IMR-90 (cell line): Measurements from ENCODE around the gene CKLF. TPM values are rescaled to one million over a fixed set of nuclear protein-coding genes. Genes with fewer than 3 reads are reported as not detected.

Source experiments
- ATAC-seq: fragments of 200-7000 bp; cut with Tn5 transposase; 2 replicates; pipeline ENCODE4 v1.9.1; 2020; ENCODE audit warnings: low read depth, mild to moderate bottlenecking, moderate library complexity
- BruUV-seq: library from RNA; stranded (reverse); fragments of 400-500 nt; replicated peaks from 2 replicates; lab custom pipeline; 2021; lab: Mats Ljungman, UMichigan
- CTCF ChIA-PET: fragments of 300-600 bp; formaldehyde crosslinking; extraction: SDS; loops from one replicate; lab custom pipeline; 2021; ENCODE audit warnings: antibody characterized with exemption; lab: Yijun Ruan, JAX
- POLR2A ChIA-PET: fragments of 300-600 bp; sonication (Branson Sonifier 250); formaldehyde crosslinking; loops from one replicate; lab custom pipeline; 2022; ENCODE audit warnings: antibody characterized with exemption; ENCODE audit not compliant: unreplicated experiment; lab: Charles Lee
- DNase-seq: peaks from one replicate; pipeline ENCODE4 v3.0.0; 2013
- H2AFZ ChIP-seq: replicated peaks from 2 replicates; pipeline ENCODE3; 2013; ENCODE audit warnings: low read length, mild to moderate bottlenecking; ENCODE audit not compliant: poor library complexity
- H2AK5ac ChIP-seq: 2 replicates; pipeline ENCODE4 v1.6.1; 2013; ENCODE audit warnings: low read depth, low read length, inconsistent platforms
- H2AK9ac ChIP-seq: replicated peaks from 2 replicates; pipeline ENCODE3; 2013; ENCODE audit warnings: mild to moderate bottlenecking, low read depth, low read length, moderate library complexity; ENCODE audit not compliant: poor library complexity
- H2BK120ac ChIP-seq: 2 replicates; pipeline ENCODE4 v1.6.1; 2013; ENCODE audit warnings: low read depth, low read length, inconsistent platforms
- H2BK15ac ChIP-seq: 3 replicates; pipeline ENCODE4 v1.6.1; 2013; ENCODE audit warnings: low read depth, low read length, inconsistent platforms
- H2BK20ac ChIP-seq: 2 replicates; pipeline ENCODE4 v1.6.1; 2013; ENCODE audit warnings: low read depth, mild to moderate bottlenecking, inconsistent platforms, low read length, moderate library complexity
- H2BK5ac ChIP-seq: 2 replicates; pipeline ENCODE4 v1.6.1; 2013; ENCODE audit warnings: mild to moderate bottlenecking, low read depth, low read length, inconsistent platforms; ENCODE audit not compliant: poor library complexity, severe bottlenecking
- H3K14ac ChIP-seq: replicated peaks from 2 replicates; pipeline ENCODE4 v1.6.1; 2013; ENCODE audit warnings: low read depth, low read length, inconsistent platforms
- H3K18ac ChIP-seq: 2 replicates; pipeline ENCODE4 v1.6.1; 2013; ENCODE audit warnings: low read depth, low read length, control low read depth
- H3K23ac ChIP-seq: 2 replicates; pipeline ENCODE4 v1.6.1; 2013; ENCODE audit warnings: low read depth, low read length, inconsistent platforms
- H3K27ac ChIP-seq: 2 replicates; pipeline ENCODE4 v1.5.1; 2013; ENCODE audit warnings: mild to moderate bottlenecking, control low read depth, low read length; ENCODE audit not compliant: insufficient read depth
- H3K27me3 ChIP-seq: 2 replicates; pipeline ENCODE4 v1.6.1; 2013; ENCODE audit warnings: low read length; ENCODE audit not compliant: control insufficient read depth, insufficient read depth
- H3K36me3 ChIP-seq: 2 replicates; pipeline ENCODE4 v1.6.1; 2013; ENCODE audit warnings: low read length, mixed read lengths; ENCODE audit not compliant: control insufficient read depth, insufficient read depth
- H3K4ac ChIP-seq: 2 replicates; pipeline ENCODE4 v1.6.1; 2013; ENCODE audit warnings: low read depth, low read length, inconsistent platforms
- H3K4me1 ChIP-seq: 2 replicates; pipeline ENCODE4 v1.6.1; 2013; ENCODE audit warnings: low read length, mixed read lengths; ENCODE audit not compliant: control insufficient read depth, insufficient read depth
- H3K4me2 ChIP-seq: 2 replicates; pipeline ENCODE4 v1.6.1; 2013; ENCODE audit warnings: low read depth, mild to moderate bottlenecking, control low read depth, low read length, moderate library complexity
- H3K4me3 ChIP-seq: 2 replicates; pipeline ENCODE4 v1.5.1; 2013; ENCODE audit warnings: low read depth, mild to moderate bottlenecking, control low read depth, low read length, moderate library complexity; ENCODE audit not compliant: insufficient read depth
- H3K56ac ChIP-seq: 2 replicates; pipeline ENCODE4 v1.6.1; 2013; ENCODE audit warnings: low read length, inconsistent platforms; ENCODE audit not compliant: insufficient read depth; ENCODE audit errors: extremely low read depth
- H3K79me1 ChIP-seq, 2 experiments: 2 replicates each; pipeline ENCODE4 v1.6.1; 2013; ENCODE audit warnings: low read length in 2 of 2, inconsistent platforms in 1 of 2, low read depth in 1 of 2
- H3K9ac ChIP-seq: 2 replicates; pipeline ENCODE4 v1.6.1; 2013; ENCODE audit warnings: low read depth, low read length, control low read depth
- H3K9me1 ChIP-seq: 2 replicates; pipeline ENCODE4 v1.6.1; 2013; ENCODE audit warnings: low read length, inconsistent platforms; ENCODE audit not compliant: insufficient read depth
- H3K9me3 ChIP-seq: 2 replicates; pipeline ENCODE4 v1.6.1; 2013; ENCODE audit warnings: low read length; ENCODE audit not compliant: control insufficient read depth, insufficient read depth
- H4K20me1 ChIP-seq: 2 replicates; pipeline ENCODE4 v1.6.1; 2013; ENCODE audit warnings: low read length, inconsistent platforms; ENCODE audit not compliant: insufficient read depth
- H4K5ac ChIP-seq: 2 replicates; pipeline ENCODE4 v1.6.1; 2013; ENCODE audit warnings: mild to moderate bottlenecking, low read depth, low read length, control low read depth
- H4K8ac ChIP-seq, 2 experiments: 2 replicates each; pipeline ENCODE4 v1.6.1; 2013; ENCODE audit warnings: low read depth in 2 of 2, low read length in 2 of 2, control low read depth in 1 of 2, inconsistent platforms in 1 of 2
- H4K91ac ChIP-seq: 2 replicates; pipeline ENCODE4 v1.6.1; 2013; ENCODE audit warnings: low read depth, low read length, inconsistent platforms; ENCODE audit not compliant: insufficient read depth
- BHLHE40 ChIP-seq: fragments of 150-350 bp; IDR thresholded peaks from 2 replicates; pipeline ENCODE4 v1.6.1; 2016; ENCODE audit warnings: mild to moderate bottlenecking, low read depth, low read length
- CEBPB ChIP-seq: IDR thresholded peaks from 2 replicates; pipeline ENCODE4 v1.6.1; 2012; ENCODE audit warnings: low read depth, low read length, improper control_type of control experiment
- CHD1 ChIP-seq: IDR thresholded peaks from 2 replicates; pipeline ENCODE4 v1.6.1; 2012; ENCODE audit warnings: low read depth, low read length, improper control_type of control experiment
- CTCF ChIP-seq: conservative IDR thresholded peaks from 2 replicates; pipeline ENCODE4 v1.5.1; 2012; ENCODE audit warnings: mild to moderate bottlenecking, low read depth, low read length, improper control_type of control experiment
- ELK1 ChIP-seq: fragments of 150-350 bp; IDR thresholded peaks from 2 replicates; pipeline ENCODE4 v1.6.1; 2016; ENCODE audit warnings: low read depth, mild to moderate bottlenecking, low read length, moderate library complexity, borderline replicate concordance
- FOS ChIP-seq: fragments of 150-350 bp; IDR thresholded peaks from 2 replicates; pipeline ENCODE4 v1.6.1; 2016; ENCODE audit warnings: low read depth, low read length
- MAFK ChIP-seq: IDR thresholded peaks from 2 replicates; pipeline ENCODE4 v1.6.1; 2012; ENCODE audit warnings: low read depth, low read length, improper control_type of control experiment
- MXI1 ChIP-seq: IDR thresholded peaks from 2 replicates; pipeline ENCODE4 v1.6.1; 2012; ENCODE audit warnings: low read depth, mild to moderate bottlenecking, low read length, moderate library complexity, borderline replicate concordance
- NFE2L2 ChIP-seq: fragments of 150-350 bp; IDR thresholded peaks from 2 replicates; pipeline ENCODE4 v1.6.1; 2016; ENCODE audit warnings: low read depth, mild to moderate bottlenecking, low read length
- POLR2A ChIP-seq: IDR thresholded peaks from 2 replicates; pipeline ENCODE4 v1.6.1; 2012; ENCODE audit warnings: mild to moderate bottlenecking, low read depth, low read length
- RCOR1 ChIP-seq: IDR thresholded peaks from 2 replicates; pipeline ENCODE4 v1.6.1; 2012; ENCODE audit warnings: mild to moderate bottlenecking, low read length, improper control_type of control experiment; ENCODE audit not compliant: insufficient replicate concordance
- RFX5 ChIP-seq: IDR thresholded peaks from 2 replicates; pipeline ENCODE4 v1.8.0; 2012; ENCODE audit warnings: low read depth, mild to moderate bottlenecking, low read length, moderate library complexity
- SMC3 ChIP-seq: fragments of 150-350 bp; IDR thresholded peaks from 2 replicates; pipeline ENCODE4 v1.6.1; 2016; ENCODE audit warnings: low read depth, mild to moderate bottlenecking, antibody characterized with exemption, low read length, moderate library complexity
- USF2 ChIP-seq: fragments of 150-350 bp; IDR thresholded peaks from 2 replicates; pipeline ENCODE4 v1.6.1; 2017; ENCODE audit warnings: mild to moderate bottlenecking, antibody characterized with exemption, low read length, low read depth
- WGBS, 2 experiments: methylation state at CpG; one replicate each; pipeline versions ENCODE4 v1.1.5 to v1.1.7; 2013; ENCODE audit warnings: missing lambda C conversion rate in 2 of 2; ENCODE audit not compliant: insufficient read length in 1 of 2; ENCODE audit errors: extremely low coverage in 2 of 2; 5-methylcytosine and 5-hydroxymethylcytosine counted together
- dilution Hi-C: fragments of 300-500 bp; cut with HindIII; formaldehyde crosslinking; loops from one replicate; pipeline ENCODE4 v1.14.3; 2018; ENCODE audit warnings: low sequenced_read_pairs; ENCODE audit not compliant: unreplicated experiment
- in situ Hi-C: fragments of 300-500 bp; cut with MboI; formaldehyde crosslinking; loops from 3 replicates; pipeline ENCODE4 v1.14.3; 2019; ENCODE audit warnings: low sequenced_read_pairs, inconsistent platforms, mixed read lengths
- intact Hi-C: fragments of 100-400 bp; cut with micrococcal nuclease; formaldehyde crosslinking; loops from 2 replicates; pipeline ENCODE4 v1.10.0; 2022
- polyA plus RNA-seq, 3 experiments: library from polyadenylated mRNA; depleted of rRNA; stranded (reverse); fragments of >200 nt; gene quantifications; 2 replicates each; pipeline ENCODE4 v1.2.3, GENCODE V29; 2012; ENCODE audit warnings: low replicate concordance in 1 of 3
- total RNA-seq: library from RNA; depleted of rRNA; stranded (reverse); fragments of >200 nt; gene quantifications from 2 replicates; pipeline ENCODE4 v1.2.3, GENCODE V29; 2012

Gene CKLF
- total and polyA plus RNA-seq, 2 of the 4 experiments (the other 2 are of a cell fraction): 60.8 to 92.2 TPM

GRCh38 chr16:66519482-66520373 lies 32.6 kb upstream of the CKLF start:
- H3K27me3 ChIP-seq: no peaks in the 10 kb centered on the region
- no peak overlapping the region for H2BK5ac ChIP-seq
- in situ Hi-C loops (no loop called here), intact Hi-C loops (no loop called here), dilution Hi-C loops (no loop called here)
- ChIA-PET POLR2A (no interaction called here), CTCF (no interaction called here)
- peak overlapping the region; percentile 51; the same call in 1 of the 2 replicates for H2AK5ac ChIP-seq
- peaks cover 2% of the 10 kb centered on the region; the same call in 1 of the 2 replicates for H3K36me3 ChIP-seq
- TF ChIP-seq MAFK: no peak
- TF ChIP-seq MXI1: no peak
- TF ChIP-seq ELK1: no peak
- TF ChIP-seq NFE2L2: no peak
- TF ChIP-seq BHLHE40: no peak
- TF ChIP-seq CHD1: no peak
- no peak for TF ChIP-seq POLR2A
- no peak for TF ChIP-seq CEBPB
- TF ChIP-seq RCOR1: no peak
- no peak for TF ChIP-seq USF2
- no peak for TF ChIP-seq FOS
- no peak for TF ChIP-seq CTCF
- no peak for TF ChIP-seq SMC3
- TF ChIP-seq RFX5: no peak
- peak overlapping the region; percentile 37 for H2AK9ac ChIP-seq
- H3K56ac ChIP-seq: no peak overlapping the region
- H2BK20ac ChIP-seq: peak overlapping the region; percentile 36; the same call in 1 of the 2 replicates
- H3K4me2 ChIP-seq: no peak overlapping the region
- H3K14ac ChIP-seq: no peak overlapping the region
- H3K4me1 ChIP-seq: peaks cover 31% of the 10 kb centered on the region
- peak overlapping the region; percentile 11; the same call in 1 of the 2 replicates for H2BK120ac ChIP-seq
- H3K27ac ChIP-seq: no peak overlapping the region
- peak overlapping the region; percentile 31; the same call in 1 of the 2 replicates for H3K4ac ChIP-seq
- no peak overlapping the region for H3K9ac ChIP-seq
- H3K9me3 ChIP-seq: no peaks in the 10 kb centered on the region
- H3K18ac ChIP-seq: no peak overlapping the region
- no peak overlapping the region for H4K5ac ChIP-seq
- H4K91ac ChIP-seq: no peak overlapping the region
- BruUV-seq: no TSS peak
- peaks cover 38% of the 10 kb centered on the region for H3K9me1 ChIP-seq
- DNase-seq: no peak
- H4K20me1 ChIP-seq: no peaks in the 10 kb centered on the region; the same call in 1 of the 2 replicates
- no peak overlapping the region for H3K4me3 ChIP-seq
- H2AFZ ChIP-seq: no peak overlapping the region
- H4K8ac ChIP-seq: no peak overlapping the region
- H2BK15ac ChIP-seq: no peak overlapping the region
- no peak for ATAC-seq
- peaks cover 3 to 43% of the 10 kb centered on the region in 2 experiments; a peak in 3 of 4 replicates for H3K79me1 ChIP-seq
- no peak overlapping the region for H3K23ac ChIP-seq
- WGBS, 2 experiments: 95% methylated on average over 4 of the region's 11 CpGs; no CpG with 5 or more reads in 1 of the 2 experiments
